K562 (cell line): ENCODE data around the gene INPP4B. TPM values are rescaled to one million over a fixed set of nuclear protein-coding genes. Genes with fewer than 3 reads are reported as not detected.

Source experiments
- ATAC-seq: fragments of 200-7000 bp; cut with Tn5 transposase; 3 replicates; pipeline ENCODE4 v1.9.1; 2020; ENCODE audit warnings: moderate library complexity
- BruUV-seq: library from RNA; stranded (reverse); fragments of 400-500 nt; replicated peaks from 2 replicates; lab custom pipeline; 2021; lab: Mats Ljungman, UMichigan
- CTCF ChIA-PET: fragments of 300-600 bp; formaldehyde crosslinking; extraction: SDS; loops from one replicate; lab custom pipeline; 2021; ENCODE audit warnings: low intra/inter-chr PET ratio; lab: Yijun Ruan, JAX
- POLR2A ChIA-PET: fragments of 300-600, 350-650 bp; sonication (Branson Sonifier 250); formaldehyde crosslinking; extraction: SDS; loops from one replicate; lab custom pipeline; 2021; ENCODE audit warnings: antibody characterized with exemption, inconsistent platforms; lab: Yijun Ruan, JAX
- DNase-seq, 4 experiments: peaks; one replicate each; pipeline versions ENCODE4 v3.0.0 to v3.0.0-alpha.2; 2011 to 2018; ENCODE audit warnings: low spot score in 3 of 4, mixed read lengths in 3 of 4; ENCODE audit errors: extremely low read depth in 1 of 4
- FAIRE-seq: peaks from 2 replicates; lab custom pipeline; 2011; peaks lifted over from hg19 to GRCh38; lab: Jason Lieb, UNC
- H2AFZ ChIP-seq: 2 replicates; pipeline ENCODE4 v1.6.0; 2011; ENCODE audit warnings: low read depth, low read length, control low read depth, inconsistent platforms
- H3K27ac ChIP-seq: fragments of 200-600 bp; 3 replicates; pipeline ENCODE4 v1.8.0; 2011; ENCODE audit warnings: low read depth, mild to moderate bottlenecking, control low read depth, inconsistent platforms, low read length, moderate library complexity, mixed read lengths; ENCODE audit errors: extremely low read depth
- H3K27me3 ChIP-seq, 2 experiments: fragments of 300-600 bp in 1 of 2; 2 replicates in 1 of 2; 3 replicates in 1 of 2; pipeline versions ENCODE4 v1.6.0 to v1.8.0; 2011; ENCODE audit warnings: inconsistent platforms in 2 of 2, low read length in 2 of 2, mild to moderate bottlenecking in 1 of 2, mixed read lengths in 1 of 2, moderate library complexity in 1 of 2; ENCODE audit not compliant: control insufficient read depth in 2 of 2, insufficient read depth in 2 of 2
- H3K36me3 ChIP-seq: fragments of 300-600 bp; 3 replicates; pipeline ENCODE4 v1.8.0; 2011; ENCODE audit warnings: mild to moderate bottlenecking, low read length, inconsistent platforms; ENCODE audit not compliant: control insufficient read depth, insufficient read depth
- H3K4me1 ChIP-seq, 2 experiments: fragments of 200-600 bp in 1 of 2; replicated peaks in 1 of 2; 2 replicates in 1 of 2; 3 replicates in 1 of 2; pipeline versions ENCODE4 v1.5.1 to v1.8.0; 2011; ENCODE audit warnings: inconsistent platforms in 2 of 2, low read length in 2 of 2, mild to moderate bottlenecking in 1 of 2, mixed read lengths in 1 of 2, moderate library complexity in 1 of 2; ENCODE audit not compliant: control insufficient read depth in 2 of 2, insufficient read depth in 2 of 2
- H3K4me2 ChIP-seq: 2 replicates; pipeline ENCODE4 v1.6.1; 2011; ENCODE audit warnings: low read length, control low read depth, inconsistent platforms, mixed read lengths; ENCODE audit not compliant: insufficient read depth
- H3K4me3 ChIP-seq: fragments of 200-600 bp; sonication (generic), shearing (Covaris generic); 2 replicates; pipeline ENCODE4 v1.5.1; 2016; ENCODE audit warnings: control low read depth, inconsistent platforms
- H3K79me2 ChIP-seq: fragments of 200-600 bp; 3 replicates; pipeline ENCODE4 v1.8.0; 2011; ENCODE audit warnings: low read length, inconsistent platforms; ENCODE audit not compliant: control insufficient read depth, insufficient read depth
- H3K9ac ChIP-seq, 2 experiments: 2 replicates each; pipeline versions ENCODE4 v1.6.0 to v1.6.1; 2011; ENCODE audit warnings: low read depth in 2 of 2, low read length in 2 of 2, control low read depth in 1 of 2, inconsistent platforms in 1 of 2, mild to moderate bottlenecking in 1 of 2, mixed read lengths in 1 of 2; ENCODE audit not compliant: insufficient read depth in 1 of 2
- H3K9me1 ChIP-seq: one replicate; pipeline ENCODE4 v1.6.0; 2011; ENCODE audit warnings: inconsistent platforms, mild to moderate bottlenecking, low read length, moderate library complexity; ENCODE audit not compliant: control insufficient read depth, insufficient read depth
- H3K9me3 ChIP-seq: replicated peaks from 2 replicates; pipeline ENCODE4 v1.5.1; 2011; ENCODE audit warnings: low read depth, low read length, inconsistent platforms; ENCODE audit not compliant: control insufficient read depth, insufficient read depth
- H4K20me1 ChIP-seq: replicated peaks from 2 replicates; pipeline ENCODE4 v1.6.1; 2011; ENCODE audit warnings: low read length, inconsistent platforms, mixed read lengths; ENCODE audit not compliant: control insufficient read depth, insufficient read depth
- ETS2 ChIP-seq: IDR thresholded peaks from 2 replicates; pipeline ENCODE4 v1.6.1; 2016; ENCODE audit warnings: borderline replicate concordance, missing genetic modification characterization, mild to moderate bottlenecking, moderate library complexity, missing compliant biosample characterization; ENCODE audit not compliant: poor library complexity, severe bottlenecking
- GATAD2A ChIP-seq: fragments of 450-650 bp; IDR thresholded peaks from 2 replicates; pipeline ENCODE4 v1.6.1; 2017
- HLTF ChIP-seq: fragments of 450-650 bp; IDR thresholded peaks from 2 replicates; pipeline ENCODE4 v1.6.1; 2016
- HSF4 ChIP-seq: fragments of 250-450 bp; sonication (Bioruptor Pico); IDR thresholded peaks from 2 replicates; pipeline ENCODE4 v2.1.2; 2022; ENCODE audit warnings: mild to moderate bottlenecking, moderate library complexity, borderline replicate concordance
- JUND ChIP-seq, 2 experiments: IDR thresholded peaks; 2 replicates in 1 of 2; 3 replicates in 1 of 2; pipeline ENCODE4 v1.6.1; 2011; ENCODE audit warnings: borderline replicate concordance in 2 of 2, low read depth in 2 of 2, low read length in 2 of 2, improper control_type of control experiment in 1 of 2, missing biosample characterization in 1 of 2, missing genetic modification characterization in 1 of 2, missing genetic modification reagents in 1 of 2
- L3MBTL2 ChIP-seq: fragments of 450-650 bp; IDR thresholded peaks from 2 replicates; pipeline ENCODE4 v1.6.1; 2016; ENCODE audit warnings: mild to moderate bottlenecking, moderate library complexity
- PRMT5 ChIP-seq: sonication (generic); formaldehyde crosslinking; IDR thresholded peaks from 2 replicates; pipeline ENCODE4 v1.5.0; 2020; ENCODE audit warnings: missing genetic modification reagents
- REST ChIP-seq, 2 experiments: fragments of 450-650 bp; formaldehyde crosslinking in 1 of 2; IDR thresholded peaks; 2 replicates each; pipeline versions ENCODE4 v1.4.0 to v1.6.1; 2014 to 2020; ENCODE audit warnings: mild to moderate bottlenecking in 2 of 2, borderline replicate concordance in 1 of 2, low read depth in 1 of 2
- WHSC1 ChIP-seq: IDR thresholded peaks from one replicate; pipeline ENCODE4 v1.6.1; 2012; ENCODE audit warnings: low read length, control low read depth, inconsistent platforms
- ZBED1 ChIP-seq: IDR thresholded peaks from 2 replicates; pipeline ENCODE4 v1.6.1; 2014
- ZBTB49 ChIP-seq: sonication (generic); formaldehyde crosslinking; IDR thresholded peaks from 2 replicates; pipeline ENCODE4 v1.8.0; 2022; ENCODE audit warnings: missing genetic modification reagents, mild to moderate bottlenecking, borderline replicate concordance
- ZNF24 ChIP-seq: fragments of 450-650 bp; IDR thresholded peaks from 2 replicates; pipeline ENCODE4 v1.6.1; 2016
- ZNF282 ChIP-seq: sonication (generic); formaldehyde crosslinking; IDR thresholded peaks from 2 replicates; pipeline ENCODE4 v1.8.1; 2023; ENCODE audit warnings: missing genetic modification reagents
- WGBS: fragments of 100-300 bp; shearing (Covaris generic); methylation state at CpG from one replicate; pipeline ENCODE4 v1.1.6; 2016; ENCODE audit warnings: low coverage, mixed read lengths; ENCODE audit not compliant: insufficient coverage; ENCODE audit errors: missing lambda C conversion rate; 5-methylcytosine and 5-hydroxymethylcytosine counted together
- in situ Hi-C: fragments of 300-500 bp; cut with MboI; formaldehyde crosslinking; loops from 4 replicates; pipeline ENCODE4 v1.15.0; 2018; ENCODE audit warnings: inconsistent platforms, mixed read lengths
- intact Hi-C: fragments of 100-400 bp; cut with micrococcal nuclease; formaldehyde crosslinking; loops from 2 replicates; pipeline ENCODE4 v1.14.2; 2022
- polyA plus RNA-seq, 8 experiments: library from polyadenylated mRNA; depleted of rRNA in 4 of 8; stranded (reverse) in 5 of 8; unstranded in 3 of 8; fragments of >200 nt; fragmentation: Nextera tagmentation in 2 of 8; fragmentation: Illumina TruSeq in 1 of 8; extraction: Ambion mirVana in 2 of 8; extraction: Trizol in 1 of 8; gene quantifications; 2 replicates each; pipeline versions ENCODE4 v1.2.1 to v1.2.3, GENCODE V29; 2011 to 2014; ENCODE audit warnings: inconsistent platforms in 1 of 8, missing spikeins in 1 of 8
- total RNA-seq, 7 experiments: library from RNA; depleted of rRNA in 6 of 7; stranded (reverse); fragments of >200 nt in 6 of 7; fragmentation: Illumina TruSeq in 2 of 7; extraction: Trizol in 2 of 7; gene quantifications; 2 replicates each; pipeline versions ENCODE4 v1.2.1 to v1.2.3, GENCODE V29; 2011 to 2021; ENCODE audit warnings: low replicate concordance in 1 of 7

The INPP4B gene
- total and polyA plus RNA-seq, 9 of the 15 experiments (the other 6 are each of a cell fraction or from before 2014, with no cell fraction given) = 0.04 to 0.11 TPM; not detected in 7

- Histone ChIP-seq H3K27me3 (no peaks in the 10 kb centered on the region), H3K9ac (no peak overlapping the region), H3K4me1 (no peaks in the 10 kb centered on the region), H3K4me3 (no peak overlapping the region), H3K9me1 (no peaks in the 10 kb centered on the region), H4K20me1 (no peaks in the 10 kb centered on the region), H3K79me2 (no peaks in the 10 kb centered on the region), H3K9me3 (no peaks in the 10 kb centered on the region), H3K4me2 (no peak overlapping the region), H3K27ac (no peak overlapping the region), H3K36me3 (no peaks in the 10 kb centered on the region), H2AFZ (no peak overlapping the region)
- FAIRE-seq (no peak), ATAC-seq (no peak), DNase-seq (no peak)
- ChIA-PET POLR2A (no interaction called here), CTCF (no interaction called here)
- TF ChIP-seq PRMT5 (CRISPR knock-in tag) (no peak), ZNF282 (CRISPR knock-in tag) (no peak), WHSC1 (no peak), ETS2 (tag) (no peak), HSF4 (CRISPR knock-in tag) (no peak), L3MBTL2 (no peak), REST (IDR thresholded peaks at IDR 0.05; ENCODE audit: borderline replicate concordance) (no peak), REST (CRISPR knock-in tag; IDR thresholded peaks at IDR 0.05; ENCODE audit: low read depth) (no peak), JUND (IDR thresholded peaks at IDR 0.05; ENCODE audit: borderline replicate concordance, low read depth, low read length) (no peak), JUND (tag; IDR thresholded peaks at IDR 0.05; ENCODE audit: borderline replicate concordance, low read depth, low read length) (no peak), ZBED1 (no peak), ZNF24 (no peak), GATAD2A (no peak), HLTF (no peak), ZBTB49 (CRISPR knock-in tag) (no peak)
- intact Hi-C loops (no loop called here), in situ Hi-C loops (no loop called here)
- no TSS peak for BruUV-seq
- WGBS = 0% methylated on average over 3 of the region's 3 CpGs
Observed at GRCh38 chr4:142161086-142161485, 685.0 kb downstream of the INPP4B start.
